Astrocyte of the spinal cord (primary cell): ENCODE measurements around the gene ADAM17.
"Not testable (repeated sequence)": the region's sequence is repeated elsewhere in the genome, so short reads cannot be mapped to it uniquely, and the experiment has no call there.

Source experiments
- DNase-seq: peaks from one replicate; pipeline ENCODE4 v3.0.0; 2011; ENCODE audit warnings: low read depth, low spot score
- H3K4me3 ChIP-seq: 2 replicates; pipeline ENCODE4 v1.5.1; 2011; ENCODE audit warnings: low read depth, mild to moderate bottlenecking, low read length, moderate library complexity
- CTCF ChIP-seq: IDR thresholded peaks from 2 replicates; pipeline ENCODE4 v1.5.1; 2012; ENCODE audit warnings: low read depth, mild to moderate bottlenecking, low read length, inconsistent platforms
- in situ Hi-C: cut with HindIII; loops from 2 replicates; pipeline ENCODE4 v1.10.0; 2017; ENCODE audit warnings: low sequenced_read_pairs

ADAM17 gene

DNA sequence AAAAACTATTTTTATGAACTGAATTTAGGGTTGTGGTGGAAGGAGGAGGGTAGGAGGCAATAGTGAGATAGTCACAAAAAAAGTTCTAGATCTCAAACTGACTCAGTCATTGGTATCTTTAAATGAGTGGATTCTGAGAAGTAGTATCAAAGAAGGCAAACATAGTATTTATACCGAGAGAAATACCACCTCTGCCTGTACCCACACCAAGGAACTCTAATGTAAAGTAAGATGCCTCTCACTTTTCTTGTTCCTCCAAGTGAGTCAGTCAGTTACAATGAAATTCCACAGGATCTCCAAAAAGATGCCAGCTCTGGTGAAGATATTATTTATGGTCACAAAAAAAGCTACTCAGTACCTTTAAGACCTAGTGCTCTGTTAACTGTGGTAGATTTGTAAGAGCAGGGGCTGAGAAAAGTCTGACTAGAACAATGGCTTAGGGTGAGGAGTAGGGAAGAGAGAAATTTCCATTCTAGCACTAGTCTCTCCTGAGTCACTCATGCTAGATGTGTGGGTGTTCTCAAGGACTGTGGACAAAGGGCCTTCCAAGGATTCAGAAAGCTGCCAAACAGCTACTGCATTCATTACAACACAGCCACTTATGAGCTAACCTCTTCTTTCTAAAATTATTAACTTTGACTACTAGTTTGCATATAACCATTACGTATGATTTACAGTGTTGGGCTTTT, 38.9 kb upstream of the ADAM17 start:
- no peak overlapping the region for H3K4me3 ChIP-seq
- in situ Hi-C loops = no loop called here
- no peak for TF ChIP-seq CTCF
- DNase-seq = peak; percentile 84

GRCh38 chr2:9593925-9594324, 38.3 kb upstream of the ADAM17 start:
- DNase-seq = no peak
- in situ Hi-C loops = no loop called here
- no peak for TF ChIP-seq CTCF
- H3K4me3 ChIP-seq = no peak overlapping the region

GRCh38 chr2:9592699-9593098, 37.1 kb upstream of the ADAM17 start:
- DNase-seq = no peak
- TF ChIP-seq CTCF = no peak
- in situ Hi-C loops = no loop called here

DNA sequence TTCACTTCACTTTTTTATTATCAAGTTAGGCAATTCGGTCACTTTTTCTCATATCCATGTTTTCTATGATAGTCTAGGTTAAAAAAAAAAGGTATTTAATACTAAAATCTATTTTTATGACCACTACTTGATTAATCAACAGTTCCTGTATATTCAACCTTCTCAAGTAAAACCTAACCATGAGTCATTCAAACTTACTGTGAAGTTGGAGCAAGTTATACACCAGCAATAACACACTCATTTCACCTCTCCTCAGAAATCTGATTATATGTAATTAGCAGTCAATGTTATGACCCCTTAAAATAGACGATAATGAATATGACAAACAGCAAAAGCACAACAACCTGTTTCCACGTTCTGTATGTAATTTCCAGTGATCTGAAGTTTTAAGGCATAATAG, 35.0 kb upstream of the ADAM17 start:
- in situ Hi-C loops = no loop called here
- TF ChIP-seq CTCF = no peak
- DNase-seq = no peak
- no peak overlapping the region for H3K4me3 ChIP-seq

More at GRCh38 chr2:9592699-9593098, 37.1 kb upstream of the ADAM17 start:
- no peak overlapping the region for H3K4me3 ChIP-seq

GRCh38 chr2:9586465-9586864, 30.8 kb upstream of the ADAM17 start:
- DNase-seq = no peak
- H3K4me3 ChIP-seq = no peak overlapping the region
- no peak for TF ChIP-seq CTCF
- in situ Hi-C loops = no loop called here

DNA sequence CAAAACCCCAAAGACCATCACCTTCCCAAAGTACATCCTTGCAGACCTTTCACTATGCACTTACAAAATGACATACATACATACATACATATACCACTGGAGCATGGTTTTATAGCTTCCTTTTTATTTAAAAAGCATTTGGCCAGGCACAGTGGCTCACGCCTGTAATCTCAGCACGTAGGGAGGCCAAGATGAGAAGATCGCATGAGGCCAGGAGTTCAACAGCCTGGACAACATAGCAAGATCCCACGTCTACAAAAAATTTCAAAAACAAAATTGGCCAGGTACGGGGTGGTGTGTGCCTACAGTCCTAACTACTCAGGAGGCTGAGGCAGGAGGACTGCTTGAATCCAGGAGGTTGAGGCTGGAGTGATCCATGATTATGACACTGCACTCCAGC, 29.9 kb upstream of the ADAM17 start:
- TF ChIP-seq CTCF = no peak
- no peak for DNase-seq
- H3K4me3 ChIP-seq = no peak overlapping the region
- in situ Hi-C loops = no loop called here

GRCh38 chr2:9584902-9585301, 29.3 kb upstream of the ADAM17 start:
- H3K4me3 ChIP-seq, in situ Hi-C loops, DNase-seq: not testable (repeated sequence)
